ENCODE results near the gene LBHD2. TPM values are rescaled to one million over a fixed set of nuclear protein-coding genes. Genes with fewer than 3 reads are reported as not detected.

LBHD2 gene
- total RNA-seq, 1 donor from 2014 or later: not detected

DNA sequence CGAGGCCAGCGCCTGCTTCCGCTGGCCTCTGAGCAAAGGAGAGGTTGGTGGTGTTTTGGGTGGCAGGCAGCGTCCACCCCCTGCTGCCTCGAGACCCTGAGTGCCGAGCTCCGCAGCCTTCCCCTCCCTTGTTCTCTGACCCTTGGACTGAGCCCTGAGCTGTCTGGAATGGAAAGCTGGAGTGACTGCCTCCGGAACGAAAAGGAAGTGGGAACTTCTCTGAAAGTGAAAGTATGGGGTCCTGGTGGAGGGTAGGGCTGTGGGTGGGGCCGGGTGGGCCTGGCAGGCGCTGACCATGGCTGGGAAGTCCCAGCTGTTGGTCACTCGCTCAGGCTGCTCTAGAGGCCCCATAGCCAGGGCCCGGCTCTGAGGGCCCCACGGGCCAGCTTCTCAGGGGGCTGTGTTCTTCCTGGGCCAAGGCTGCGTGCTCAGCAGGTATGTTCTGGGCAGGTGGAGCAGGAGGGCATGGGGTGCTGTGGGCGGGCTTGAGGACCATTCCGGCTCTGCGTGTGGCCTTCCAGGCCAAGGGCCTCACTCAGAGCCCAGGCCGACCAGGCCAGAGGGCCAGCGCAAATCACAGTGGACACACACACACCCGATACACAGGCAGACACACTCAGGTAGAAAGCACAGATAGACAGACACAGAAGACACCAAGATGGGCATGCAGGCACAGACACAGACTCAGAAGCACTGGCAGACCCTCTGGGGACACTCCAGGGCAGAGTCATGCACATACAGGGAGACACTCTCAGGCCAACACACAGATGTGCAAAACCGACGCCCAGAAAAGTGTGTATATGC, 10.6 kb downstream of the LBHD2 start, which contains the start of gene EXOC3L4:
Gene EXOC3L4 (plus strand): TSS at position 320 of the 804 bp plus-strand sequence. CDS start 5,495 bp downstream, outside the sequence.
- TF ChIP-seq POLR2A (IDR thresholded peaks at IDR 0.05) (no peak), POLR2AphosphoS5 (IDR thresholded peaks at IDR 0.05; ENCODE audit: insufficient read depth in 1 of 2, low read depth in 1 of 2) (peak in 1 of 2 donors; percentile 21)
- TF ChIP-seq, protein P1, sequence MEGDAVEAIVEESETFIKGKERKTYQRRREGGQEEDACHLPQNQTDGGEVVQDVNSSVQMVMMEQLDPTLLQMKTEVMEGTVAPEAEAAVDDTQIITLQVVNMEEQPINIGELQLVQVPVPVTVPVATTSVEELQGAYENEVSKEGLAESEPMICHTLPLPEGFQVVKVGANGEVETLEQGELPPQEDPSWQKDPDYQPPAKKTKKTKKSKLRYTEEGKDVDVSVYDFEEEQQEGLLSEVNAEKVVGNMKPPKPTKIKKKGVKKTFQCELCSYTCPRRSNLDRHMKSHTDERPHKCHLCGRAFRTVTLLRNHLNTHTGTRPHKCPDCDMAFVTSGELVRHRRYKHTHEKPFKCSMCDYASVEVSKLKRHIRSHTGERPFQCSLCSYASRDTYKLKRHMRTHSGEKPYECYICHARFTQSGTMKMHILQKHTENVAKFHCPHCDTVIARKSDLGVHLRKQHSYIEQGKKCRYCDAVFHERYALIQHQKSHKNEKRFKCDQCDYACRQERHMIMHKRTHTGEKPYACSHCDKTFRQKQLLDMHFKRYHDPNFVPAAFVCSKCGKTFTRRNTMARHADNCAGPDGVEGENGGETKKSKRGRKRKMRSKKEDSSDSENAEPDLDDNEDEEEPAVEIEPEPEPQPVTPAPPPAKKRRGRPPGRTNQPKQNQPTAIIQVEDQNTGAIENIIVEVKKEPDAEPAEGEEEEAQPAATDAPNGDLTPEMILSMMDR (IDR thresholded peaks at IDR 0.05): no peak
- H3K4me3 ChIP-seq: peak within 1 kb of the TSS; percentile 12 to 28
- no peak for DNase-seq (ENCODE audit: extremely low spot score in 2 of 2)
- peaks cover 24% of the 10 kb centered on the region for H3K4me1 ChIP-seq
- intact Hi-C loops (cut with DNase I): no loop called here
- H3K36me3 ChIP-seq: no peaks in the 10 kb centered on the region
- H3K27me3 ChIP-seq: no peaks in the 10 kb centered on the region
- peak within 1 kb of the TSS; percentile 72 for H3K27ac ChIP-seq
- no peaks in the 10 kb centered on the region for H3K9me3 ChIP-seq

DNA sequence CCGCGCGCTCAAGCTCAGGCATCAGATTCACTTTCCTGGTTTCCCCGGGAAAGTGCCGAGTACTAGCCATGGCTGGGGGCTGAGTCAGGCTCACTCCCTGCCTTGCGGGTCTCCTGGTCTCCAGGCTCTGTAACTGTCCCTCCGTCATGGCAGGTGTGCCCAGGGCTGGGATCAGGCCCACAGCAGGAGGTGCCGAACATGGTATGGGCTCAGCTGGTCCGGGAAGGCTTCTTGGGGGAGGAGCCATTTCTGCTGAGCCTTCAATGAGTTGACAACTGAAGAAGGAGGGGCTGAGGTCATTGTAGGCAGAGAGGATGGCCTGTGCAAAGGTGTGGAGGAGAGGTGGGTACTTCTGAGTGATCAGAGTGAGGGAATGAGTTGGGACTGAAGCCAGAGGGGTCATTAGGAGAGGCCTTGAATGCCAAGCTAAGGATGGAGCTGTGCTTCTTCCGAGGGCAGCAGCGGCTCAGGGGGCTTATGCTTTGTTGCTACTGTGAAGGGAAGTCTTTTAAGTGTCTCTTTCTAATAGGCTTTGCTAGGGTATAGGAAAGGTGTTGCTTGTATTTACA, 11.3 kb downstream of the LBHD2 start:
- peaks cover 24% of the 10 kb centered on the region for H3K4me1 ChIP-seq
- no peak for DNase-seq (ENCODE audit: extremely low spot score in 2 of 2)
- no peaks in the 10 kb centered on the region for H3K9me3 ChIP-seq
- no peaks in the 10 kb centered on the region for H3K36me3 ChIP-seq
- H3K27ac ChIP-seq: no peak overlapping the region
- intact Hi-C loops (cut with DNase I): no loop called here
- no peaks in the 10 kb centered on the region for H3K27me3 ChIP-seq
- TF ChIP-seq POLR2AphosphoS5 (IDR thresholded peaks at IDR 0.05; ENCODE audit: insufficient read depth in 1 of 2, low read depth in 1 of 2) (no peak), POLR2A (IDR thresholded peaks at IDR 0.05) (no peak)
- TF ChIP-seq, protein P1 (IDR thresholded peaks at IDR 0.05): no peak
- H3K4me3 ChIP-seq: no peak overlapping the region

DNA sequence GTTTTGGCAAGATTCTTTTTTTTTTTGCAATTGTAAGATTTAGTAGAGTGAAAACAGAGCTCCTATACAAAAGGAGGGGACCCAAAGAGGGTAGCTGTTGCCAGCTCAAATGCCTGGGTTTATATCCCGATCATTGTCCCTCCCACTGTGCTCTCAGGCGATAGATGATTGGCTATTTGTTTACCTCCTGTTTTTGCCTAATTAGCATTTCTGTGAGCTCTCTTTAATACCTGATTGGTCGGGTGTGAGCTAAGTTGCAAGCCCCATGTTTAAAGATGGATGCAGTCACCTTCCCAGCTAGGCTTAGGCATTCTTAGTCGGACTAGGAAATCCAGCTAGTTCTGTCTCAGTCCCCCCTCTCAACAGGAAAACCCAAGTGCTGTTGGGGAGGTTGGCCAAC, 12.4 kb downstream of the LBHD2 start:
- Histone ChIP-seq H3K27ac (no peak overlapping the region), H3K4me3 (no peak overlapping the region), H3K27me3 (no peaks in the 10 kb centered on the region), H3K36me3 (no peaks in the 10 kb centered on the region), H3K4me1 (peaks cover 15% of the 10 kb centered on the region), H3K9me3 (no peaks in the 10 kb centered on the region)
- intact Hi-C loops (cut with DNase I): no loop called here
- no peak for DNase-seq (ENCODE audit: extremely low spot score in 2 of 2)
- TF ChIP-seq, protein P1 (IDR thresholded peaks at IDR 0.05): no peak
- TF ChIP-seq POLR2AphosphoS5 (IDR thresholded peaks at IDR 0.05; ENCODE audit: insufficient read depth in 1 of 2, low read depth in 1 of 2): no peak
- TF ChIP-seq POLR2A (IDR thresholded peaks at IDR 0.05): no peak

DNA sequence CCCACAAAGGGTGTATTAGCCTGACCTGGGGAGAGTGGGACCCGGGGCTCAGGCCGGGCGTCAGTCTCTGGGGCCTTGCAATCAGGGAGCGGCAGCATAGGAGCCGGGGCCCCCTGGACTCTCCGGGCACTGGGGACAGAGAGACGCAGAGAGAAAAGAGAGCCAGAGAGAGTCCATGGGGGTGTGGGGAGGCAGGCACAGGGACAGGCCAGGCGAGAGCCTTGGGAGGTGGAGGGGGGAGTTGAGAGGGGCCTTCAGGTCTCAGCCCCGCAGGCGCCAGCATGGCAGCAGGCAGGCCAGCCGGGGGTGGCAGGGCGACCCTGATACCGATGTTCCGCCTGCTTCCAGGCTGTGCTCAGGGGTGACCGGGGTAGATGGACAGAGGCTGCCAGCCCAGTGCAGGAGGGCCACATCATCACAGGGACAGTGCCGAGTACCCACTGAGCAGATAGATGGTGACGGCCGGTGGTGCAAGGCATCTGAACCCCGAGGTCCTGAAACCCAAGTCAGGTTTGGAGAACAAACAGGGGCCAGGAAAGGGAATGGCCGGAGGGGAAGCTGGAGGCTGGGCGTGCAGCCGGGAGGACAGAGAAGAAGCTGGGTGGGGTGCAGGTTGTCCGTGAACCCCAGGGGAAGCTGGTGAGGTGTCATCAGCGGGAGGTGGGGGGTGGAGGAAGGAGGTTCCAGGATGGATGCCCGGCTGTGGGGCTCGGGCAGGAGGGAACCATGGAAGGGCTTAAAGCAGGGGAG, 13.4 kb downstream of the LBHD2 start:
- Histone ChIP-seq H3K27me3 (peaks cover 3% of the 10 kb centered on the region), H3K9me3 (no peaks in the 10 kb centered on the region), H3K36me3 (no peaks in the 10 kb centered on the region), H3K27ac (no peak overlapping the region), H3K4me3 (no peak overlapping the region), H3K4me1 (peaks cover 19% of the 10 kb centered on the region)
- intact Hi-C loops (cut with DNase I): no loop called here
- DNase-seq (ENCODE audit: extremely low spot score in 2 of 2): no peak
- no peak for TF ChIP-seq POLR2AphosphoS5 (IDR thresholded peaks at IDR 0.05; ENCODE audit: insufficient read depth in 1 of 2, low read depth in 1 of 2)

Measured in vagina (tissue), 2 donors.